OCI-M2 (cell line): ENCODE results near the gene AARS2.

Source experiments
- DNase-seq: peaks from one replicate; lab custom pipeline; 2025; ENCODE audit not compliant: unreplicated experiment; lab: John Stamatoyannopoulos, UW

The AARS2 gene

DNA sequence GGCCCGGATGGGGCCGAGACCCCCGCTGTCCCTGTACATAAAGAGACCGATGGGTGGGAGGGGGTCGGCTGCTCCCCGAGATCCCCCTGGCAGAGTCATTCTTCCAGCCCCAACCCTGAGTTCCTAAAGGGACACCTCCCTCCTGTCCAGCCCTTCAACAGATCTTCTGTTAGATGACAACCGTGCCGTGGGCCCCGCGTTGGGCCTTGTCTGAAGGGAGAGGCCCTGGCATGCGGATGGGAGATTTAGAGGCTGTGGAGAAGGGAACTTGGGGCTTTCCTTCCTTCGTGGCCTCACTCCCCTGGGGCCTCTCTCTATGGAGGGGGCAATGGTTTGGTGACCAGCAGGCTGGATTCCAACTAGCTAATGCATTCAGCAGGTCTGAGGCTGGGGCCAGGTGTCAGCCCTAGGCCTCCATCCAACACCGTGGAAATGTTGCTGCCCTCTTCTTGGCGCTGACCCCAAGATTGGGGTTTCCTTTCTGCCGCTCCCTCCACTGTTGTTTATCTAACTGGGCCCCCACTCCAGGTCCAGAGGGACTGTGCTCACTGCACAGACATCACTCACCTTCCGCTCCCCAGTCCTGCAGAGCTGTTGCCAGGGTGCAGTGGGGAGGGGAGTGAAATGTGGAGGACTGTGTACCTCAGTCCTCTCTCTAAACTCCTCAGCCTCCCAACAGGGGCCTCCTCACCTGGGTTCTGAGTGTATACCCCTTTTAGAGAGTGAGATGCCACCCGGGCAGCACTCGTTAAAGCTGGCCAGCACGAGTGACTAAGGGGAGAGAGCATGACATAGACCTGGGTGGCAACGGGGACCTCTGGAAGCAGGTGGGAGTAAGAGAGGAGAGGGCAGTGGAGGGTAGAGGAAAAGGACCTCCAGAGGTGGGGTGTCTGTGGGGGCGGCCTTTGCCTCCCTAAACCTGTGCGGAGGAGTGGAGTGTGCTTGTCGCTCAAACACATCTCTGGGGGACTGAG, 36.2 kb downstream of the AARS2 start:
- no peak for DNase-seq

DNA sequence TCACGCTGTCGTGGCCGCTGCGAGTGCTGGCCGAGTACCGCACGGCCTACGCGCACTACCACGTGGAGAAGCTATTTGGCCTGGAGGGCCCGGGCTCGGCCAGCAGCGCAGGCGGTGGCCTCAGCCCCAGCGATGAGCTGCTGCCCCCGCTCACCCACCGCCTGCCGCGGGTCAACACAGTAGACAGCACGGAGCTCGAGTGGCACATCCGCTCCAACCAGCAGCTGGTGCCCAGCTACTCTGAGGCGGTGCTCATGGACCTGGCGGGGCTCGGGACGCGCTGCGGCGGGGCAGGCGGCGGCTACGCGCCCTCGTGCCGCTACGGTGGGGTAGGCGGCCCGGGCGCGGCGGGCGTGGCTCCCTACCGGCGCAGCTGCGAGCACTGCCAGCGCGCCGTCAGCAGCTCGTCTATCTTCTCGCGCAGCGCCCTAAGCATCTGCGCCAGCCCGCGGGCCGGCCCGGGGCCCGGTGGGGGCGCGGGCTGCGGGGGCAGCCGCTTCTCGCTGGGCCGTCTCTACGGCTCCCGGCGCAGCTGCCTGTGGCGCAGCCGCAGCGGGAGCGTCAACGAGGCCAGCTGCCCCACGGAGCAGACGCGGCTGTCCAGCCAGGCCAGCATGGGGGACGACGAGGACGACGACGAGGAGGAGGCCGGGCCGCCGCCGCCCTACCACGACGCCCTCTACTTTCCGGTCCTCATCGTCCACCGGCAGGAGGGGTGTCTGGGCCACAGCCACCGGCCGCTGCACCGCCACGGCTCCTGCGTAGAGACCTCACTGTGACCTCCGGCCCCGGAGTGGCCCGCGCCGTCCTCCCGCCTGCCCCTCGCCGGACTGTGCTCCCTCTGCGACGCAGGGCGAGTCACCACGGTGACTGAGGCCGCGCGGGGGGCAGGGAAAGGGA, 37.1 kb downstream of the AARS2 start:
- DNase-seq: no peak

DNA sequence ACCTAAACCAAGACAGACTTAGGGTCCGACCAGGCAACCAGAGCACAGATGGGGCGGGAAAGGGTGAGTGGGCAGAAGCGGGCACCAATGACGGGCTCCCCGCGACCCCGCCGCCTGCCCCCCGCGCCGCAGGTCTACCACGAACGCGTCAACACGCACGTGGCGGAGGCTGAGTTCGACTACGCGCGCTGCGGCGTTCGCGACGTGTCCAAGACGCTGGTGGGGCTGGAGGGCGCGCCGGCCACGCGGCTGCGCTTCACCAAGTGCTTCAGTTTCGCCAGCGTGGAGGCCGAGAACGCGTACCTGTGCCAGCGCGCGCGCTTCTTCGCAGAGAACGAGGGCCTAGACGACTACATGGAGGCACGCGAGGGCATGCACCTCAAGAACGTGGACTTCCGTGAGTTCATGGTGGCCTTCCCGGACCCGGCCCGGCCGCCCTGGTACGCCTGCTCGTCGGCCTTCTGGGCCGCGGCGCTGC, 37.8 kb downstream of the AARS2 start:
- DNase-seq: no peak

DNA sequence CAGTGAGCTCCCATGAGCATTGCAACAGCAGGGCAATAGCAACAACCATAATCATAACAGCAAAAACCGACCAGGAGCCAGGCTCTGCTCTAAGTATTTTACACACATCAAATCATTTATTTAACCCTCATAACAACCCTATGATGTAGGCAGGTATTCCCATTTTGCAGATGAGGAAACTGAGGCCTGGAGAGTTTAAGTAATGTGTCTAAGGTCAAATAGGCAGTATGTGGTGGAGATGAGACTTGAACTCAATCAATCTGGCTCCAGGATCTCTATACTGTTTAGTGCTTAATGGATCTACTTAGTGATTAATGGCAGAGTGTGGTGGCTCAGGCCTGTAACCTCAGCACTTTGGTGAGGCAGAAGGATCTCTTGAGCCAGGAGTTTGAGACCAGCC, 39.5 kb downstream of the AARS2 start:
- no peak for DNase-seq

GRCh38 chr6:44272999-44273566, 40.1 kb downstream of the AARS2 start:
- no peak for DNase-seq

- no peak for DNase-seq
These were observed 40.6 kb downstream of the AARS2 start for GRCh38 chr6:44272529-44272928.

- no peak for DNase-seq
These were observed 41.2 kb downstream of the AARS2 start for GRCh38 chr6:44271914-44272313.

DNA sequence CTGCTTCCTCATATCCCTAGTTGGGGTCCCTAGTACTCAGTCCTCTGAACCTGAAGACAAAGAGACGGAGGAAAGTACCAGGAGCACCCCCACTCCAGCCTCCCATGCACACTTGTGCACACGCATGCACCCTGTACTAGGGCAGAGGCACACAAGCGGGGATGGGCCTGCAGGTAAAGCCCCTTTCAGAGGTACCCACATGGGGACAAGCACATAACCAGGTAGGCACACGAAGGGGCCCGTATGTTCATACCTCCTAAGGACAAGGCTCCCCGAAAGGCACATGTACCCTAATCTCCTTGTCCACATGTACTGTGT, 41.8 kb downstream of the AARS2 start:
- DNase-seq: no peak

DNA sequence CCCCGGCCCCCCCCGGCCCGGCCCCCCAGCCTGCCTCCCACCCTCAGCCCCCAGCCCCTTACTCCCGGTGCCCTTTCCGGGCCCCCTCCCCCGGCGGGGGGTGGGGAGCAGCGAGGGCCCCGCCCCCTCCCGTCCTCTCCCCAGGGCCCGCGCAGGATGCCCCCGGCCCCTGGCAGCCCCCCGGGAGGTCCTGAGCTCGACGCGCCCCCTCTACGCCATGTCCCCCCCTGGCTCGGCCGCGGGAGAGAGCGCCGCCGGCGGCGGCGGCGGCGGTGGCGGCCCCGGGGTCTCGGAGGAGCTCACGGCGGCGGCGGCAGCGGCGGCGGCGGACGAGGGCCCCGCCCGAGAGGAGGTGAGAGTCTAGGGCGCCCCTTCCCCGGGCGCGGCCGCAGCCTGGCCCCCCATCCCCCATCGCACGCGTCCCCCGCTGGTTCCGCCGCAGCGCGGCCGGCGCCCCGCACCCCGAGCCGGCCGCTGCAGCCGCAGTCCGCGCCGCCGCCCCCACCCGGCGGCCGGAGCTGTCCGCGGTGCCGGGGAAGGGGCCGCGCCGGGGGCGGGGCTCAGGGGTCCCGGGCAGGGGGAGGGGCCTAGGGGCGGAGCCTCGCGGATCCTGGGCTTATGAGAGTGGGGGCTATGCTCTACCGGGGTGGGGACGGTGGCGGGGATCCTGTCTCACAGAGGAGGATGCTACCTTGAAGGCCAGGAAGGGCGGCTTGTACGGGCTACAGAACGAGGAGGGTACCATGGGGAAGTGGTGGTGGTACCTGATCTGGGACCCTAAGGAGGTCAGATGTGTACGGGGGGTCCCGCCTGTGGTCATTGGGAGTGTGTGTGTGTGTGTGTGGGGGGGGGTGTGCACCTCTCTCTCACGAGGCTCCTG, 42.4 kb downstream of the AARS2 start:
- no peak for DNase-seq

DNA sequence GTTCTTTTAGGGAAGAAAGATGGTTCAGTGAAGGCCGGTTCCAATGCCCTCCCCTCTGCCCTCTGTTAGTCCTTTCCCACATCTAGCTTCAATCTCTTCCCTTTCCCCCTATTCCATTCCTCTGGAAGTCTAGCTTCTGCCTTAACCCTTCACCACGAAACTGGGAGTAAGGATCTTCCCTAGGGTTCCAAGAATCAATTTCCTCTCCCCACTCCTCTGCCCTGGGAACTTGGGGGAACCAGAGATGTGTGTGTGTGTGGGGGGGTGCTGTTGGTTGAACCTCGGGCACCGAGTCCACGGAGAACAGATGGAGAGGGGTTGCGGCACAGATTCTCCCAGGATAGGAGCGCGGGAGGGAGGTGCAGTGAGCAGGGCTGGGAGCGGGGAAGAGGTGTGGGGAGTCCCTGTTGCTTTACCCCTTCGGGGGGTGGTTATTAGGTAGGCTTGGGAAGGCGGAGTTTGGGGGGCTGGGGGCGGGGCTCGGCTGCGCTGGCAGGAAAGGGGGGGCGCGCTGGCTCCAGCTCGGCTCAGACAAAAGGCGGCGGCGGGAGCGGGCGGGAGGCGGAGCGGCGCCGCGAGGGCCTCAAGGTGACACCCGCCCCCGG, 43.1 kb downstream of the AARS2 start, which contains the start of gene TMEM151B:
TMEM151B (plus strand) TSS at position 530 of the 605 bp plus-strand sequence. CDS start 293 bp downstream, outside the sequence.
- no peak for DNase-seq

DNA sequence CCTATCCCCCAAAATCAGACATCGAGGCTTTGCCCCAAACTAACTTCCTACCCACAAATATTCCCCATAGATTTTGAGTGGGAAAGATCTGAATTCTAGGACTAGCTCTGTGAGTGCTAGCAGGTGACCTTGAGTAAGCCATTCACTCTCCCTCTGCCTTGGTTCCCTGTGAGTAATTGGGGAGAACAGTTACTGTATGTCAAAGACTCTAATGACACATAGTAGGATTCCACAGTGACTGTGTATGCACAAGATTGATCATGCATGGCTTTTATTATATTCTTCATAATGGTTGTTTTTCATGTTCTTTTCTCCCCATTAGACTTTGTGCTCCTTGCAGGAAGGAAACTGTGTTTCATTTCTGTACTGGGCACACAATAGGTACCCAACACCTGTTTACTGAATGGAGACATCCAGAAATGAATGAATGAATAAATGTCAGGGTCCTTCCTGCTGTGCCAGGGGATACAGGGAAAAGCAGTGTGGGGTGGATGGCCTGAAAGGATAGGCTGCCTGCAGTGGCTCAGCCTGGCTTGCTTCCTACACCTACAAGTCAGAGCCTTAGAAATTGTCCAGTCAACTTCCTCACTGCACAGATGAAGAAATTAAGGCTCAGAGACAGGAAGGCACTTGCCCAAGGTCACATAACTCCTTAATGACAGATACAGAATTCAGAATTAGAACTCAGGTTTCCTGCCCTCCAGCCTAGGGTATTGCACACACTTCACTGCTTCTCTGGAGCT, 43.8 kb downstream of the AARS2 start:
- no peak for DNase-seq

DNA sequence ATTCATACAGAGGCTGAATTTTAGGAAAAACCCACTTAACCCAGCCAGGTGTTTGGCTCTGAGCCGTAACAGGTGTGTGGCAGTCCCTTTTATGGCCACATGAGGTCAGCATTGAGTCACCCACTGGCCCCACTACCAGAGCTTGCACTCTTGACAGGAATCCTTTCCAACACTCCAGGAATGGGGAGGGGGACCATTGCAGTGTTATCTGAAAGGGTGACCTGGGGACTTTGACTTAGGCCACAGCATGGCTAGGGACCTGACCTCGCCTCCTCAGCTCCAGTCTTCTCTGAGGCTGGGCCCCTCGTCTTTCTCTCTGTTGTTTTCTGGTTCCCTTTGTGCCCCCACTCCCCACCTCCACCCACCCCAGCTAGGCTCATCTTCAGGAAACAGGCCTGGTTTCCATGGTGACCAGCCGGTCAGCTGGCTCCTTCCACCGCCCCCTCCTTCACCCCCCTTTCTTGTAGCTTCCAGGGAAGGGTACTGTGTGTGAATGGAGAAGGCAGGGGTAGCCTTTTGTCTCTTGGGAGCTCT, 45.0 kb downstream of the AARS2 start:
- DNase-seq: peak; percentile 37

DNA sequence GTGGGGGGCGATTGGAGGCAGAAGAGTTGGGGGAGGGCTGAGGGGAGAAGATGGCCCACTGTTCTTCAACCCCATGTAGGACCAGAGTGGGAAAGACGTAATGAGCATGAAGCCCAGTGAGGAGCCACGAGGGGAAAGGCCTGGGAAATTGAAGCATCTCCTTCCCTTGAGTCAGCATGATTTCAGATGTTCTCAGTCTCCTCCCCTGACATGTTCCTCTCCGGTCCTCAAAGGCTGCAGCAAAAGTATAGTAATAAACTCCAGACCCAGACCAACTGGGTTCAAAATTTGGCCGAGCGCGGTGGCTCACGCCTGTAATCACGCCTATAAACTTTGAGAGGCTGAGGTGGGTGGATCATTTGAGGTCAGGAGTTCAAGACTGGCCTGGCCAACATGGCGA, 45.9 kb downstream of the AARS2 start:
- DNase-seq: no peak

DNA sequence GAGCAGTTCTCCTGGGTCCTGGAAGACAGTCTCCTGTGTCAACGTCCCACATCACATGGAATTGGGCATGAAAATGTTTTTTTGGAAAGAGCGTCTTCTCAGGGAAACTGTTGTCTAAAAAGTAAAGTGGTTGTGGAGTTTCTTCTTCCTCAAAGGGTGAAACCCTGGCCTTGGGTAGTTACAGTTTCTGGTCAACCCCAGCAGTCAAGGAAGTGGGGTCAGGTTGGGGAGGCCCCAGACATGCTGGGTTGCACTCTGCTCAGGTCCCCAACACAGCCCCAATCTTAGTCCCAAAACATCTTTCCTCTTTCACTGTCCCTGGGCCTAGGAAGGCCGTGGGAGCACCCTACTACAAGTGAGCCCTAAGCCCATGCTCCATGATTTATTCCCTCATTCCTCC, 46.8 kb downstream of the AARS2 start:
- no peak for DNase-seq

- no peak for DNase-seq
These were observed 47.4 kb downstream of the AARS2 start for GRCh38 chr6:44265722-44266233.

- DNase-seq: peak; percentile 78
These were observed 48.0 kb downstream of the AARS2 start, which contains the start of gene NFKBIE for GRCh38 chr6:44265007-44265721. TSS of gene NFKBIE (minus strand) at chr6:44265551. CDS start at chr6:44265346, 205 bp downstream.

- DNase-seq: no peak
These were observed 48.8 kb downstream of the AARS2 start for GRCh38 chr6:44264154-44265006.
